ENCODE results near the gene KAZN.

Gene KAZN

GRCh38 chr1:14647777-14648176, 49.3 kb downstream of the KAZN start:
- DNase-seq (ENCODE audit: low spot score) = no peak

DNA sequence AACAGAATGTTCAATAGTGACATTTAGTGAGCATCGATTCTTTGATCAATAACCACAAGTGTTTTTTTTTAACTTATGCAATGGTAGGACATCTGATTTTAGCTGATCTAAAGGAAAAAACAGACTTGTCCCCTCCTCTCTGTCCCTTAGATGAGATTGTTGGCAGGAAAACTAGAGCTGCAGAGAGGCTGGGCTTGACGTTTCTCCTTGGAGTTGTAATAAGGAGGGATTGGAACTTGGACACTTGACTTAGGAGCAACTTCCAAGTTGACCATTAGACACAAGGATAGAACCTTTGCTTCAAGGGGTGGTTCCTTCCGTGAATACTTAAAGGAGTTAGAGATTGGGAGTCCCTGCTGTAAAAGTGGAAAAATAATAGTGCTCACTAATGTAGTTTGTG, 49.9 kb downstream of the KAZN start:
- no peak for DNase-seq (ENCODE audit: low spot score)

GRCh38 chr1:14648896-14649855, 50.7 kb downstream of the KAZN start:
- DNase-seq (ENCODE audit: low spot score) = no peak

GRCh38 chr1:14649976-14650375, 51.5 kb downstream of the KAZN start:
- no peak for DNase-seq (ENCODE audit: low spot score)

DNA sequence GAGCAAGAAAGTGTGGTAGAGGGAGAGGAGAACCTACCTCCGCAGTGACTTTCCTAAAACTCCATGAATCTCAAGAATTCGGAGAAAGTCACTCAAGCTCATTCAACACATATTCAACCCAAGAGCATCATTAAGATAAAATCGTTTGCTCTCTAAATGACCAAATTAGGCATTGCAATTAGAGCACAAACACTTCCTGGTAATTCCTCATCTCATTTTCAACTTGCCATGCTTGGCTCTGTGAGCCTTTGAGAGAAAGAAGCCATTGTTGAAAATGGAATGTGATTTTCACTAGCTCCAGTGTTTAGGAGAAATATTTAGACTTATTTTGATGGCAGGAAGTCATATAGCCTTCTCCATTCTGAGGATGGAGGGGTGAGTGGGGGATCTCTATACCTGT, 52.5 kb downstream of the KAZN start:
- no peak for DNase-seq (ENCODE audit: low spot score)

GRCh38 chr1:14652840-14653239, 54.4 kb downstream of the KAZN start:
- DNase-seq (ENCODE audit: low spot score) = no peak

DNA sequence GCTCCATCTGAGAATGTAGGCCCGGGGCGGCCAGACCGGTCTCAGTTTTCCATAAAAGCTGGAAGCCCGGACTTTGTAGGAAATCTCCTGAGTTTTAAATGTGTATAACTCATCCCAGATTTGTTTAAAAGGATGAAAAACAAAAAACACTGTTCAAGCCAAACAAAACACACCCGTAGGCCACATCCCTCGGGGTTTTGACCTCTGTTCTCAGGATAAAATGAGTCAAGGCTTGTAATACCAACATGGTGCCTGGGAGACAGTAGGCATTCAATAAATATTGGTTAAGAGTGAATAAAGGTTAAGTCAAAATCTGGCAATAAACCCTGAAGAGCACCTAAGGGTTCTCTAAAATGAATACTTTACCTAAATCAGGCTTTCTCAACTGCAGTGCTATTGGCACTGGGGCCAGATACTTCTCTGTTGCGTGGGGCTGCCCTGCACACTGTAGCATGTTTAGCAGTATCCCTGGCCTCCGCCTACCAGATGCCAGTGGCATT, 55.0 kb downstream of the KAZN start:
- no peak for DNase-seq (ENCODE audit: low spot score)

GRCh38 chr1:14654554-14654953, 56.1 kb downstream of the KAZN start:
- no peak for DNase-seq (ENCODE audit: low spot score)

- no peak for DNase-seq (ENCODE audit: low spot score)
Observed at GRCh38 chr1:14655385-14655784, 56.9 kb downstream of the KAZN start.

DNA sequence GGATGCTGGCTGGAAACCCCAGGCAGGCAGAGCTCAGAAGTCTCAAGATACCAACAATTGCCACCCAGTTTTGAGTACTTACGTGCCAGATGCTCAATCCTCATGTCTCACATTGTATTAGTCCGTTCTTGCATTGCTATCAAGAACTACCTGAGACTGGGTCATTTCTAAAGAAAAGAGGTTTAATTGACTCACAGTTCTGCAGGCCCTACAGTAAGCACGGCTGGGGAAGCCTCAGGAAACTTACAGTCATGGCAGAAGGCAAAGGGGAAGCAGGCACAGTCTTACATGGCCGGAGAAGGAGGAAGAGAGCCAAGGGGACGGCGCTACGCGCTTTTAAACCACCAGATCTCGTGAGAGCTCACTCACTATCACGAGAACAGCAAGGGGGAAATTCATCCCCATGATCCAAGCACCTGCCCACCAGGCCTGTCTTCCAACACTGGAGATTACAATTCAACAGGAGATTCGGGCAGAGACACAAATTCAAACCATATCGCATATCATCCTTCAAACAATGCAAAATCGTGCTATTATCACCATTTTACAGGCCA, 58.0 kb downstream of the KAZN start:
- DNase-seq (ENCODE audit: low spot score) = no peak

GRCh38 chr1:14658642-14659041, 60.2 kb downstream of the KAZN start:
- no peak for DNase-seq (ENCODE audit: low spot score)

DNA sequence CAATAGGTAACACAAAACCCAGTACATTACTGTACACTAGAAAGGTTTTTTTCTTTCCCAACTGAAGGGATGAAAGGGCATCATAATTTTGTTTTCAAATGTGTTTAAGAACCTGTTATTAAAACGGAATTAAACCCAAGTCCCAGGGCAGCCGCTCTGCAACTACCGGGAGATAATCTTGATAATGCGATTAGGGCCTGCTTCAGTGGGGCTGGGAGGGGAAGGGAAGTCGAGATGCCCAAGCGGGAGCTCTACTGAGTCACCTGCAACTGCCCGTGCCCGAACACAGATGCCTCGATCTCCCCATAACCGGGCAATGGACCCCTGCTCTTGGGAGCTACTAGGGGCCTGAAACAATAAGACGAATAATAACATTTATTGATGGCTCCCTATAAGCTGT, 61.4 kb downstream of the KAZN start:
- DNase-seq (ENCODE audit: low spot score) = no peak

- DNase-seq (ENCODE audit: low spot score) = no peak
Observed at GRCh38 chr1:14660801-14661200, 62.3 kb downstream of the KAZN start.

DNA sequence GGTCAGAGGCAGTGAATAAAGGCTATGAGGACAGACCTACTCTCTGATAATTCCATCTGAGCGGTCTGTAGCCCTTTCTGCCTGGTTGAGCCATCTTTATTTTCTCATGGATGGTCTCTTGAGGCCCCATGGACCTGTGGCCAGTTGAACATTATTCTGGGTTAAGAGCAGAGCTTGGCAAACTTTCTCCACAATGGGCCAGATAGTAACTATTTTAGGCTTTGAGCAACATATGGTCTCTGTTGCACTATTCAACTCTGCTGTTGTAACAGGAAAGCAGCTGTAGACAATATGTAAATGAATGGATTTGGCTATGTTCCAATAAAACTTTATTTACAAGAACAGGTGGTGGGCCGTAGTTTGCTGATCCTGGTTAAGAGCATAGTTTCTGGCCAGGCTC, 62.7 kb downstream of the KAZN start:
- no peak for DNase-seq (ENCODE audit: low spot score)

DNA sequence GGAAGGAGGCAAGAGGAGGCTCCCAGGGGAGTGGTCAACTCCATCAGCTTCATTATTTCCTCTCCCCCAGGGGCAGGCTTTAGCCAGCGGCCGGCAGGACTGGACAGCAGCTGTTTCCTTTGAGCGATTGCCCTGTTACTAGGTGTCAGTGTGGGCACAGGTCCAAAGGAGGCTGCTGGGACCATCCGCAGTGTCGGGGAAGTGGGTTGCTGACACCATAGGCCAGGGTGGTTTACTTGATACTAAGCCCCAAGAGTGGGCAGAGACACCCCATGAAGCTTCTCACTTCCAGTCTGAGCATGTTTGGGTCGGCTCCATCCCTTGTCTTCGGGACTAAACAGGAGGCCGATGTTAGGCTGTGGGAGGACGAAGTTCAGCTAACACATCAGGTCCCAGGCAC, 63.6 kb downstream of the KAZN start:
- DNase-seq (ENCODE audit: low spot score) = no peak

DNA sequence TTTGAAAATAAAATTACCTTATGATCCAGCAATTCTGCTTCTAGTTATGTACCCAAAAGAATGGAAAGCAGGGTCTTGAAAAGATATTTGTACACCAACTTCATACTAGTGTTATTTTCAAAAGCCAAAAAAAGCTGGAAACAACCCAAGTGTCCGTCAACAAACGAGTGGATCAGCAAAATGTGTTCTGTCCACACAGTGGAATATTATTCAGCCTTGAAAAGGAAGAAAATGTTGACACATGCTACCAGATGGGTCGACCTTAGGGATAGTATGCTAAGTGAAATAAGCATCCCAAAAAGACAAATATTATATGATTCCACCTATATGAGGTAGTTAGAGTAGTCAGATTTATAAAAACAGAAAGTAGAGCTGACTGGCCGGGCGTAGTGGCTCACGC, 65.3 kb downstream of the KAZN start:
- no peak for DNase-seq (ENCODE audit: low spot score)

DNA sequence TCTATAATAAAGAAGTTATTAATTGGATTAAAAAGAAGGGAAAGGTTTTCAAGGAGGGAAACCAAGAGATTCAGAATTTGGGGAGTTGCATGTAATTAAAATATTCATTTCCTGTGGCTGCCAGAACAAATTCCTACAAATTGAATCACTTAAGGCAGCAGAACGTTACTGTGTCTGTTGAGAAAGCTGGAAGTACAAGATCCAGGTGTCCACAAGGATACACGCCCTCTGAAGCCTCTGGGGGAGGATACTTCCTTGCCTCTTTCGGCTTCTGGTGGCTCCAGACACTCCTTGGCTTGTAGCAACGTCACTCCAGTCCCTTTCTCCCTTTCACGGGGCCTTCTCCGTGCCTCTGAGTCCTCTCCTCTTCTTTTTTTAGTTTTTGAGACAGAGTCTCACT, 67.9 kb downstream of the KAZN start:
- DNase-seq (ENCODE audit: low spot score) = no peak

GRCh38 chr1:14666962-14667650, 68.6 kb downstream of the KAZN start:
- DNase-seq (ENCODE audit: low spot score) = no peak

DNA sequence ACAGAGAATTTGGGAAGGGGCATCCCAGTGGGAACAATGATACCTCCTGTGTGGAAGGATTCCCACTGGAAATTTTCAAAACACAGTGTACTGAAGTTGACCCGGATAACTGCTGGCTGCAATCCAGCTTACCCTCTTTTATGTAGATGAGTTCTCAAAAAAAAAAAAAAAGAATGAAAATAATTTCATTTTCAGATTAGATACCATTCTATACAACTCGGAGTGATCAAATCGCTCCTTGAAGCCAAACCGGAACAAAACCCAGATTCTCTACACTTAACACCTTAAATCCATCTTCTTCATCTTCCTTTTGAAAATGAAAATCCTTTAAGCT, 69.1 kb downstream of the KAZN start:
- no peak for DNase-seq (ENCODE audit: low spot score)

- no peak for DNase-seq (ENCODE audit: low spot score)
Observed at GRCh38 chr1:14668538-14668937, 70.1 kb downstream of the KAZN start.

DNA sequence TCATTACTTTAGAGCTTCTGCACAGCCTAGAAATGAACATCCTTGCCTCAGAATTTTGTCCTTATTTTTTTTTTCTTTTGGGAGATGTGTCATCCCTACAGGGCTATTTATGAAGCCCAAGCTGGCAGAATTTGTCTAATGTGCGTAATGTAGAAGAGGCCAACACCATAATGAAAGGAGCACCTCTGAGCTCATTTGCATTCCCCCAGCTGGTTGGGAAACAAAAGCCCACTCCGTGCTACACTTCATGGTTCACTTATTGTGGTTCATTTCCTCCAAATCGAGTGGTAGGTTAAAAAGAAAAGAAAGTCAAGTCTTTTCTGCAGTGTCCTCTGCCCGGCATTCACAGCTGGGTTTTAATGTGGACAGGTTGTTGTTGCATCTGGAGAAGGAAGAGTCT, 73.5 kb downstream of the KAZN start:
- no peak for DNase-seq (ENCODE audit: low spot score)

- DNase-seq (ENCODE audit: low spot score) = no peak
Observed at GRCh38 chr1:14674030-14674429, 75.5 kb downstream of the KAZN start.

GRCh38 chr1:14676400-14676799, 77.9 kb downstream of the KAZN start:
- DNase-seq (ENCODE audit: low spot score) = no peak

Measured in HuH-7.5 (cell line).